HG02973 (cell line): ENCODE results near the gene ISM1.

Experiments
- ATAC-seq: cut with Tn5 transposase; IDR thresholded peaks from one replicate; pipeline ENCODE4 v1.9.1; 2021; ENCODE audit warnings: moderate library complexity; ENCODE audit not compliant: unreplicated experiment

ISM1 gene

GRCh38 chr20:13340088-13340487 lies 119.0 kb downstream of the ISM1 start:
- no peak for ATAC-seq

GRCh38 chr20:13341737-13342393 lies 120.8 kb downstream of the ISM1 start:
- ATAC-seq, result peak; percentile 45

GRCh38 chr20:13342469-13343242 lies 121.6 kb downstream of the ISM1 start:
- no peak for ATAC-seq

- no peak for ATAC-seq
These were observed 123.6 kb downstream of the ISM1 start for GRCh38 chr20:13344671-13345070.

GRCh38 chr20:13348311-13349234 lies 127.5 kb downstream of the ISM1 start:
- ATAC-seq, result no peak

- no peak for ATAC-seq
These were observed 128.1 kb downstream of the ISM1 start for GRCh38 chr20:13349235-13349604.
